ENCODE measurements around the gene BCKDK.

DNA sequence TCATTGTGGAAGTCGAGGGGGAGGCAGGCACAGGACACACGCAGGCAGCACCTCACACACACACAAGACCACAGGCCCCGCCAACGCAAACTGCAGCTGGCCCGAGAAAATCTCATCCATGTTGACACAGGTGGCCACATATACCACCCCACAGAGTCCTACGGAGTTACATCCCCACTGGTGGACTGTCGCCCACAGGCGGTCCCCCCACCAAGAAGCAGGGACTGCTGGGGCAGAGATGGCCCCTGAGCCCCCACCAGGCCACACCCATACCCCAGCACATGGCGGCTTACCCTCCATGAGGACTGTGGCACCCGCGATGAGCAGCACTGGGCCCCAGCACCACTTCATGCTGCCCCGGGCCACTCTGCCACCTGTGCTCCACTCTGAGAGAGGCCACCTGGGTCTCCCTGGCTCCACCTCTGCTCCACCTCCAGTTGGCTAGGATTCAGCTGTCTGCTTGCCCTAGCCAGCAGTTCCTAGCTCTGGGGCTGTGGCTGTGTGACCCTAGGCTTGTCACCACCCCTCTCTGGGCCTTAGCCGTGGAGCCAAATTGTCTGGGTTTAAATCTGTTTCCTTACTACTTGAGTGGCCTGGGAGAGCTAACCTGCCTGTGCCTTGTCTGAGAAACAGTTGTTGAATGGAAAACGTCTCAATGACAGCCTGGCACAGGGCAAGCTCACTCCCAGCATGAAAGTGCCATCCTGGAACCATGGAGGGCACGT, 19.6 kb upstream of the BCKDK start, which contains the start of gene PRSS53:
- TF ChIP-seq EP300 (IDR thresholded peaks at IDR 0.05) (no peak), POLR2A (IDR thresholded peaks at IDR 0.05) (no peak)
- TF ChIP-seq, protein P1, sequence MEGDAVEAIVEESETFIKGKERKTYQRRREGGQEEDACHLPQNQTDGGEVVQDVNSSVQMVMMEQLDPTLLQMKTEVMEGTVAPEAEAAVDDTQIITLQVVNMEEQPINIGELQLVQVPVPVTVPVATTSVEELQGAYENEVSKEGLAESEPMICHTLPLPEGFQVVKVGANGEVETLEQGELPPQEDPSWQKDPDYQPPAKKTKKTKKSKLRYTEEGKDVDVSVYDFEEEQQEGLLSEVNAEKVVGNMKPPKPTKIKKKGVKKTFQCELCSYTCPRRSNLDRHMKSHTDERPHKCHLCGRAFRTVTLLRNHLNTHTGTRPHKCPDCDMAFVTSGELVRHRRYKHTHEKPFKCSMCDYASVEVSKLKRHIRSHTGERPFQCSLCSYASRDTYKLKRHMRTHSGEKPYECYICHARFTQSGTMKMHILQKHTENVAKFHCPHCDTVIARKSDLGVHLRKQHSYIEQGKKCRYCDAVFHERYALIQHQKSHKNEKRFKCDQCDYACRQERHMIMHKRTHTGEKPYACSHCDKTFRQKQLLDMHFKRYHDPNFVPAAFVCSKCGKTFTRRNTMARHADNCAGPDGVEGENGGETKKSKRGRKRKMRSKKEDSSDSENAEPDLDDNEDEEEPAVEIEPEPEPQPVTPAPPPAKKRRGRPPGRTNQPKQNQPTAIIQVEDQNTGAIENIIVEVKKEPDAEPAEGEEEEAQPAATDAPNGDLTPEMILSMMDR (IDR thresholded peaks at IDR 0.05) = no peak

All from tibial nerve (tissue), 4 donors.